Trophoblast cell (in vitro differentiated cells and primary cell): Measurements from ENCODE around the gene CPA4.

ENCODE experiments used
- DNase-seq, 2 donors: peaks; one replicate each; pipeline ENCODE4 v3.0.0-alpha.2; 2016
- H2AFZ ChIP-seq: 2 replicates; pipeline ENCODE4 v1.6.1; 2013; ENCODE audit warnings: low read length, moderate library complexity, mild to moderate bottlenecking; ENCODE audit not compliant: insufficient read depth, poor library complexity
- H2AK5ac ChIP-seq: 2 replicates; pipeline ENCODE4 v1.6.1; 2013; ENCODE audit warnings: mild to moderate bottlenecking, low read length
- H2BK120ac ChIP-seq: 2 replicates; pipeline ENCODE4 v1.6.1; 2013; ENCODE audit warnings: low read length, mild to moderate bottlenecking, moderate library complexity; ENCODE audit not compliant: insufficient read depth, poor library complexity
- H2BK12ac ChIP-seq: 2 replicates; pipeline ENCODE4 v1.6.1; 2013; ENCODE audit warnings: mild to moderate bottlenecking, low read length, moderate library complexity
- H2BK5ac ChIP-seq: 2 replicates; pipeline ENCODE4 v1.6.1; 2013; ENCODE audit warnings: low read length, low read depth, moderate library complexity, mild to moderate bottlenecking; ENCODE audit not compliant: poor library complexity
- H3K14ac ChIP-seq: 2 replicates; pipeline ENCODE4 v1.6.1; 2013; ENCODE audit warnings: mild to moderate bottlenecking, low read length
- H3K18ac ChIP-seq: 2 replicates; pipeline ENCODE4 v1.6.1; 2013; ENCODE audit warnings: mild to moderate bottlenecking, low read length
- H3K23ac ChIP-seq: 2 replicates; pipeline ENCODE4 v1.6.1; 2013; ENCODE audit warnings: low read length
- H3K27ac ChIP-seq: 2 replicates; pipeline ENCODE4 v1.5.1; 2013; ENCODE audit warnings: low read depth, mild to moderate bottlenecking, inconsistent platforms, low read length, moderate library complexity
- H3K27me3 ChIP-seq: 2 replicates; pipeline ENCODE4 v1.6.1; 2013; ENCODE audit warnings: inconsistent platforms, mild to moderate bottlenecking, low read length, moderate library complexity; ENCODE audit not compliant: insufficient read depth
- H3K36me3 ChIP-seq, 2 experiments: 1 replicate in 1 of 2; 2 replicates in 1 of 2; pipeline ENCODE4 v1.6.1; 2013; ENCODE audit warnings: low read length in 2 of 2, mild to moderate bottlenecking in 2 of 2, moderate library complexity in 1 of 2; ENCODE audit not compliant: insufficient read depth in 2 of 2, control insufficient read depth in 1 of 2
- H3K4ac ChIP-seq: 2 replicates; pipeline ENCODE4 v1.6.1; 2013; ENCODE audit warnings: low read depth, mild to moderate bottlenecking, low read length, moderate library complexity
- H3K4me1 ChIP-seq, 2 experiments: 1 replicate in 1 of 2; 2 replicates in 1 of 2; pipeline ENCODE4 v1.6.1; 2013; ENCODE audit warnings: low read length in 2 of 2, mild to moderate bottlenecking in 2 of 2, moderate library complexity in 1 of 2; ENCODE audit not compliant: insufficient read depth in 2 of 2, control insufficient read depth in 1 of 2
- H3K4me2 ChIP-seq: 2 replicates; pipeline ENCODE4 v1.6.1; 2013; ENCODE audit warnings: inconsistent platforms, mild to moderate bottlenecking, low read length, moderate library complexity
- H3K4me3 ChIP-seq: 2 replicates; pipeline ENCODE4 v1.5.1; 2013; ENCODE audit warnings: mild to moderate bottlenecking, low read depth, low read length, inconsistent platforms
- H3K79me1 ChIP-seq: one replicate; pipeline ENCODE4 v1.6.1; 2013; ENCODE audit warnings: low read length
- H3K79me2 ChIP-seq: 2 replicates; pipeline ENCODE4 v1.6.1; 2013; ENCODE audit warnings: low read length, mild to moderate bottlenecking; ENCODE audit not compliant: control insufficient read depth, insufficient read depth, poor library complexity
- H3K9ac ChIP-seq: 2 replicates; pipeline ENCODE4 v1.6.1; 2013; ENCODE audit warnings: mild to moderate bottlenecking, low read length
- H3K9me3 ChIP-seq: 2 replicates; pipeline ENCODE4 v1.6.1; 2013; ENCODE audit warnings: low read depth, mild to moderate bottlenecking, control low read depth, inconsistent platforms, low read length; ENCODE audit not compliant: insufficient read depth
- H4K12ac ChIP-seq: 2 replicates; pipeline ENCODE4 v1.6.1; 2013; ENCODE audit warnings: low read depth, mild to moderate bottlenecking, low read length, moderate library complexity
- H4K8ac ChIP-seq: 2 replicates; pipeline ENCODE4 v1.6.1; 2013; ENCODE audit warnings: low read depth, mild to moderate bottlenecking, low read length, moderate library complexity
- H4K91ac ChIP-seq: one replicate; pipeline ENCODE4 v1.6.1; 2013; ENCODE audit warnings: low read depth, mild to moderate bottlenecking, low read length, moderate library complexity
- WGBS: extraction: QIAGEN DNeasy Blood & Tissue Kit; methylation state at CpG from one replicate; pipeline ENCODE4 v1.1.7; 2013; ENCODE audit warnings: missing lambda C conversion rate; ENCODE audit not compliant: insufficient read length, insufficient coverage; ENCODE audit errors: extremely low coverage; 5-methylcytosine and 5-hydroxymethylcytosine counted together

Gene CPA4

GRCh38 chr7:130305433-130306042 lies 12.6 kb downstream of the CPA4 start:
- H2BK5ac ChIP-seq = no peak overlapping the region
- H4K91ac ChIP-seq = no peak overlapping the region
- H3K27me3 ChIP-seq = no peaks in the 10 kb centered on the region
- no peak overlapping the region for H3K18ac ChIP-seq
- H3K4me2 ChIP-seq = no peak overlapping the region
- no peaks in the 10 kb centered on the region for H3K79me1 ChIP-seq
- H3K4ac ChIP-seq = no peak overlapping the region
- H3K9ac ChIP-seq = no peak overlapping the region
- H2AFZ ChIP-seq = no peak overlapping the region
- H4K12ac ChIP-seq = no peak overlapping the region
- no CpG with 5 or more reads among the region's 21 CpGs for WGBS
- H3K23ac ChIP-seq = no peak overlapping the region
- H2BK12ac ChIP-seq = no peak overlapping the region
- H3K36me3 ChIP-seq = no peaks in the 10 kb centered on the region
- H3K79me2 ChIP-seq = no peaks in the 10 kb centered on the region
- no peaks in the 10 kb centered on the region for H3K9me3 ChIP-seq
- H2AK5ac ChIP-seq = no peak overlapping the region
- no peak overlapping the region for H3K27ac ChIP-seq
- no peak overlapping the region for H4K8ac ChIP-seq
- H3K4me1 ChIP-seq = no peaks in the 10 kb centered on the region
- no peak overlapping the region for H2BK120ac ChIP-seq
- H3K14ac ChIP-seq = no peak overlapping the region
- no peak overlapping the region for H3K4me3 ChIP-seq
- DNase-seq = no peak

DNA sequence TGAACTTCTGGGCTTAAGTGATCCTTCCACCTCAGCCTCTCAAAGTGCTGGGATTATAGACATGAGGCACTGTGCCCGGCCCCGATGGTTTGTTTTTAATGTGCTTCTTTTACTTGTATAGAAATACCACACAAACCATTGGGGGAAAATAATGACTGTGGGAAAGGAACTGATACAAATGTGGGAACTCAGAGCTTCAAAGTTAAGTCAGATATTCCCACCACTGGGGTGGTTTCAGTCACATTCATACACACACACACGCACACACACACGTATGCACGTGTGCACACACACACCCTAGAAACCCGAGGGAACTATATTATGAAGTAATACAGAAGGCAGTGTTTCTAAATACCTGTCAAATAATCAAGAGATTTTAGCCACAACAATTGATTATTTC lies 17.0 kb downstream of the CPA4 start:
- Histone ChIP-seq H3K79me1 (no peaks in the 10 kb centered on the region), H3K14ac (no peak overlapping the region), H4K8ac (no peak overlapping the region), H3K9me3 (peaks cover 2% of the 10 kb centered on the region), H2BK12ac (no peak overlapping the region), H3K27ac (no peak overlapping the region), H3K4me2 (no peak overlapping the region), H4K91ac (no peak overlapping the region), H3K27me3 (no peaks in the 10 kb centered on the region), H3K4me1 (no peaks in the 10 kb centered on the region), H3K9ac (no peak overlapping the region), H3K18ac (no peak overlapping the region), H3K36me3 (no peaks in the 10 kb centered on the region), H3K4ac (no peak overlapping the region), H3K23ac (no peak overlapping the region), H4K12ac (no peak overlapping the region), H2AK5ac (no peak overlapping the region), H3K4me3 (no peak overlapping the region), H2AFZ (no peak overlapping the region), H2BK120ac (no peak overlapping the region), H2BK5ac (no peak overlapping the region), H3K79me2 (no peaks in the 10 kb centered on the region)
- DNase-seq = no peak
- no CpG with 5 or more reads among the region's 6 CpGs for WGBS

DNA sequence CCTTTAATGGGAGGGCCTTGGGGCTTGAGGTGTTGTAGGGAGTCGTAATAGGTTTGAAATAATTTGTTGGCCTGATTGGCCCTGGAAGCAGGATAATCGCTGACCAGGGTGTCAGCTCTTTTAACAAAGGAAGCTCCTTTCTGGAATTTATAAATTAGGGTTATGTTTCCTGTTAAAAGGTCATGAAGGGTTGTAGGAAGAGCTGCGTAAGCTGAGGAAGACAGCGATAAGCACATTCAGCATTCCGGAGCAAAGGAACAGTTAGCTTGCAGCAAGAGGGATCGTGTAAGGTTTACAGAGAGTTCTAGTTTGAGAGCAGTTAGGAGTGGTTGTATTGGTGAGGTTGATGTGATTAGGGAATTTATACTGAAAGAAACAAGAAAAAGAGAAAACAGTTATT lies 21.3 kb downstream of the CPA4 start:
- Histone ChIP-seq H2BK120ac (no peak overlapping the region), H4K91ac (no peak overlapping the region), H3K14ac (no peak overlapping the region), H2AFZ (no peak overlapping the region), H3K4ac (no peak overlapping the region), H3K79me2 (no peaks in the 10 kb centered on the region), H2BK5ac (no peak overlapping the region), H3K9me3 (peaks cover 2% of the 10 kb centered on the region), H3K4me1 (no peaks in the 10 kb centered on the region), H4K8ac (no peak overlapping the region), H4K12ac (no peak overlapping the region), H3K18ac (no peak overlapping the region), H3K79me1 (no peaks in the 10 kb centered on the region), H3K4me3 (no peak overlapping the region), H3K23ac (no peak overlapping the region), H3K9ac (no peak overlapping the region), H3K27ac (no peak overlapping the region), H3K27me3 (no peaks in the 10 kb centered on the region), H3K4me2 (no peak overlapping the region), H2BK12ac (no peak overlapping the region), H2AK5ac (no peak overlapping the region), H3K36me3 (no peaks in the 10 kb centered on the region)
- no peak for DNase-seq
- WGBS = no CpG with 5 or more reads among the region's 6 CpGs

DNA sequence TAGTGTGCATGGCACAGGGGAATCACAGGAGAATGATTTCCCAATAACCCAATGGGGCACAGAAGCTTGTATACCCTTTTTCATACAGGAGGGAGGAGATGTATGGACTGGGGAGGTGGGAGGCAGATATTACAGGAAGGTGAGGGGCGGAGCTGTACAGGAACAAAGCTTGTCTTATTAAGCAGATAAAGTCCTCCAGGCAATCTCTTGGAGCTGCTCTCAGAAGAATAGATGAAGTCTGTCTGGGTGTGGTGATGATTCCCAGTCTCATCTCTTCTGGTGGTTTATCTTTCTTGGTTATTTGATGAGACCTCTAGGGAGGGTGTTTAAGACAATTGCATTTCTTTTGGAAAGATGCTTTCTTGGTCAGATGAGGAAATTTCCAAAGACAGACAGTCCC lies 26.6 kb downstream of the CPA4 start:
- no peaks in the 10 kb centered on the region for H3K27me3 ChIP-seq
- no peak overlapping the region for H3K4me3 ChIP-seq
- no peak overlapping the region for H4K91ac ChIP-seq
- no peak overlapping the region for H3K27ac ChIP-seq
- no peaks in the 10 kb centered on the region for H3K36me3 ChIP-seq
- H3K9ac ChIP-seq = no peak overlapping the region
- no peaks in the 10 kb centered on the region for H3K9me3 ChIP-seq
- H3K4me1 ChIP-seq = peaks cover 15 to 16% of the 10 kb centered on the region in 2 experiments
- H3K23ac ChIP-seq = no peak overlapping the region
- H3K79me1 ChIP-seq = peaks cover 9% of the 10 kb centered on the region
- no peak overlapping the region for H2BK12ac ChIP-seq
- H2BK120ac ChIP-seq = no peak overlapping the region
- no peak overlapping the region for H3K4ac ChIP-seq
- no peak overlapping the region for H2BK5ac ChIP-seq
- no peak overlapping the region for H2AK5ac ChIP-seq
- no peak overlapping the region for H4K8ac ChIP-seq
- no peak overlapping the region for H3K18ac ChIP-seq
- no peak overlapping the region for H3K14ac ChIP-seq
- no peak for DNase-seq
- H3K79me2 ChIP-seq = no peaks in the 10 kb centered on the region
- H2AFZ ChIP-seq = no peak overlapping the region
- no peak overlapping the region for H4K12ac ChIP-seq
- no peak overlapping the region for H3K4me2 ChIP-seq
- no CpG with 5 or more reads among the region's 1 CpG for WGBS
